Panc1 (cell line): Measurements from ENCODE around the gene CYSRT1.

Experiments
- CTCF ChIP-seq: fragments of 450-650 bp; IDR thresholded peaks from 2 replicates; pipeline ENCODE4 v1.5.1; 2017; ENCODE audit warnings: mild to moderate bottlenecking
- POLR2AphosphoS5 ChIP-seq: IDR thresholded peaks from 2 replicates; pipeline ENCODE4 v1.6.1; 2012; ENCODE audit warnings: mild to moderate bottlenecking, low read depth, low read length, moderate library complexity
- REST ChIP-seq, 2 experiments: IDR thresholded peaks; 2 replicates each; pipeline ENCODE4 v1.6.1; 2011 to 2012; ENCODE audit warnings: low read depth in 2 of 2, control low read depth in 1 of 2, low read length in 1 of 2, mild to moderate bottlenecking in 1 of 2, moderate library complexity in 1 of 2; ENCODE audit not compliant: insufficient read depth in 1 of 2
- SIN3A ChIP-seq: IDR thresholded peaks from 2 replicates; pipeline ENCODE4 v1.6.1; 2012; ENCODE audit warnings: low read depth, mild to moderate bottlenecking, low read length, moderate library complexity, borderline replicate concordance; ENCODE audit not compliant: insufficient read depth
- TCF7L2 ChIP-seq: IDR thresholded peaks from 2 replicates; pipeline ENCODE4 v1.6.1; 2011; ENCODE audit warnings: mild to moderate bottlenecking, low read depth, low read length, inconsistent platforms

- no peak for TF ChIP-seq CTCF
- no peak for TF ChIP-seq REST (IDR thresholded peaks at IDR 0.05; ENCODE audit: insufficient read depth in 1 of 2, low read depth in 2 of 2, low read length in 1 of 2)
- no peak for TF ChIP-seq TCF7L2
- no peak for TF ChIP-seq POLR2AphosphoS5
- TF ChIP-seq SIN3A, result no peak
Observed at GRCh38 chr9:137180491-137180890, 44.5 kb upstream of the CYSRT1 start.
